PC-3 (cell line): Measurements from ENCODE around the gene MAD1L1.

Experiments
- EZH2 ChIP-seq: fragments of 300-600 bp; sonication (generic); IDR thresholded peaks from one replicate; pipeline ENCODE4 v1.6.1; 2017; ENCODE audit warnings: antibody characterized with exemption, mild to moderate bottlenecking, low read length; ENCODE audit not compliant: unreplicated experiment
- EZH2phosphoT487 ChIP-seq: fragments of 300-600 bp; sonication (generic); IDR thresholded peaks from 2 replicates; pipeline ENCODE4 v1.6.1; 2018; ENCODE audit warnings: mild to moderate bottlenecking, antibody characterized with exemption, low read length, borderline replicate concordance
- TF ChIP-seq, protein P1 (sequence below): fragments of 300-600 bp; sonication (generic); conservative IDR thresholded peaks from 2 replicates; pipeline ENCODE4 v1.5.1; 2017; ENCODE audit warnings: antibody characterized with exemption, low read depth, mild to moderate bottlenecking, low read length

DNA sequence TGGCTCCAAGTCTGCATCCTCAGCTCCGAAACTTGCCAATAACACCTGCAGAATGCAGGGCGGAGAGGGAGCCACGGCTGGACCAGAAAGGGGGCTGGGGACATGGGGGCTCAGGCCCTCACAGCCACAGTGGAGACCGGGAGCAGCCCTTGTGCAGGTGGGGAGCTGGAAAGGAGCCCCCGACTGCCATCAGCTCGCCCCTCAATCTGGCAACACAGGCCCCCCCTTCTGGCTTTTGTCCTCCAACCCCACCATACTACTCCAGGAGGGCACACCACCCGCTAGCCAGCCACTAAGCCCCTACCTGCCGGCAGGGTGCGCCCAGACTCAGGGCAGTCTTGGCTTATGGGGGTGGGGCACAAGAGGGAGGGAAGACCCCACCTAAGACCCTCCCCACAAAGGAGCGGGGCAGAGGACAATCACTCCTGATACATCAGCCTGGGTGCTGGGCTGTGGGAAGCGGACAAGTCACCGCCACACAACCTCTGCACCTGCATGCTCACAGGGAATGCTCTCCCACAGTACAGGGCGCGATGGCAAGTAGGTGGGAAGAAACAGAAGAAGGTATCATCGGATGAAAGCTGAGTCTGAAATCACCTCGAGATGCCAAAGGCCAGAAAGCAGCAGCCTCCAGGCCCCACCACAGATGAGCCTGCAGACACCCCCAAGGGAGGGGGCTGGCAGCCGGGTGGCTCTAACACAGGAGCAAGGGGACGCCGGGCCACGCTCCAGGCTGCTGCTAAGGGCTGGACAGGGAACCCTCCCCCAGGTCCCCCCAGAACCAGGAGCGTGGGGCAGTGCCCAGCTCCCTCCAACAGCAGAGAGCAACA lies 297.4 kb downstream of the MAD1L1 start:
- TF ChIP-seq, protein P1, sequence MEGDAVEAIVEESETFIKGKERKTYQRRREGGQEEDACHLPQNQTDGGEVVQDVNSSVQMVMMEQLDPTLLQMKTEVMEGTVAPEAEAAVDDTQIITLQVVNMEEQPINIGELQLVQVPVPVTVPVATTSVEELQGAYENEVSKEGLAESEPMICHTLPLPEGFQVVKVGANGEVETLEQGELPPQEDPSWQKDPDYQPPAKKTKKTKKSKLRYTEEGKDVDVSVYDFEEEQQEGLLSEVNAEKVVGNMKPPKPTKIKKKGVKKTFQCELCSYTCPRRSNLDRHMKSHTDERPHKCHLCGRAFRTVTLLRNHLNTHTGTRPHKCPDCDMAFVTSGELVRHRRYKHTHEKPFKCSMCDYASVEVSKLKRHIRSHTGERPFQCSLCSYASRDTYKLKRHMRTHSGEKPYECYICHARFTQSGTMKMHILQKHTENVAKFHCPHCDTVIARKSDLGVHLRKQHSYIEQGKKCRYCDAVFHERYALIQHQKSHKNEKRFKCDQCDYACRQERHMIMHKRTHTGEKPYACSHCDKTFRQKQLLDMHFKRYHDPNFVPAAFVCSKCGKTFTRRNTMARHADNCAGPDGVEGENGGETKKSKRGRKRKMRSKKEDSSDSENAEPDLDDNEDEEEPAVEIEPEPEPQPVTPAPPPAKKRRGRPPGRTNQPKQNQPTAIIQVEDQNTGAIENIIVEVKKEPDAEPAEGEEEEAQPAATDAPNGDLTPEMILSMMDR, result no peak
- TF ChIP-seq EZH2 (no peak), EZH2phosphoT487 (no peak)
